ENCODE results near the gene CRYBB1. TPM values are rescaled to one million over a fixed set of nuclear protein-coding genes. Genes with fewer than 3 reads are reported as not detected.

Gene CRYBB1
- total RNA-seq, 1 donor from 2014 or later, result 0.87 TPM

DNA sequence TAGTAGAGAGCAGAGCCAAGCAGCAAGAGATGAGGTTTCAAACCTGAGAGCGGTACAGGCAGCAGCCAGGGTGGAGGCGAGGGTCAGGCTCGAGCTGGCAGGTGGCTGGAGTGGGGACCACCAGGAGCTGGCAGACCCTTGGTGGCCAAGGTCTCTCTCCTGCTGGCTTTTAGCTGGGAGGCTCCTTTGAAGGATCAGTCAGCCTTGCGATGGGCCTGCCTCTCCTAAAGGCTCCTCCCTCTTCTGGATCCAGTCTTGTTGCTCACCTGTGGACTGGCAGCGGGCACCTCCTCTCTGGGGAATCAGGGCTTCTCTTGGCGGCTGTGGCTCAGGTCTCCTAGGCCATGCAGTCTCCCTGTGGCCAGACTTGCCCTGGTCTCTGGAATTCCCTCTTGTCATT is 52.6 kb downstream of the CRYBB1 start:
- intact Hi-C loops (cut with DNase I), result no loop called here
- ATAC-seq (no peak), DNase-seq (ENCODE audit: missing footprints) (no peak)

DNA sequence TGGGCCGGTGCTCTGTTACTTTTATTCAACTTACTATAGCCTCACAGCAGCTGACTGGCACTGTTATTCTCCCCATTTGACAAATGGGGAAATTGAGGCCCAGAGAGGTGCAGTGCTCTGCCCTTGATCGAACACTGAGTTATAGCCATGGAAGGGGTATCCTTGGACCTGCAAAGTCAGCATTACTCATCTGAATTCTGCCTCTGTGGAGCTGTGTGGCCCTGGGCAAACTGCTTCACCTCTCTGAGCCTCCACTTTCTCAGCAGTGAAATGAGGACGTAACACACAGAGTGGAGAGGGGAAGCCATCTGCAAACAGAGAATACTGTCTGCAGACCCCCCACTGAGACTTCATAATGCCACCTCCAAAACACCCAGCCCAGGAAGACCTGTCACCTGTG is 53.2 kb downstream of the CRYBB1 start:
- DNase-seq (ENCODE audit: missing footprints) (no peak), ATAC-seq (no peak)
- intact Hi-C loops (cut with DNase I), result no loop called here

DNA sequence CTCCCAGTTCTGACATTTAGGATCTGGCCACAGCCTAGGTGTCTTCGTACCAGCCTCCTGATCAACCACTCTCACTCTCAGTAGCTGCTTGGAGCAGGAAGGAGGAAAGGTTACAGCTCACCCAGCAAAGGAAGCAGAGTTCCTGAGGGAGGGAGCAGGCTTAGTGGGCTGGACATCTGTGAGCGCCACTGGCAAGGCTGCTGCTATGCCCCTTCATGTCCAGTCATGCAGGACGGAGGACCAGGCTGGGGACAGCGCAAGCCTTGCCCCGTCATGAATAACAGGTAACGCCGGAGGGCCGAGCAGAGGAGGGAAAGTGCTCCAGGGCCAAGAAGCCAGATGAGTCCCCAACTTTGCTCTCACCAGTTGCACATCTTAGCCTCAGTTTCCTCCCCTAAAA is 53.6 kb downstream of the CRYBB1 start:
- ATAC-seq (no peak), DNase-seq (ENCODE audit: missing footprints) (no peak)
- intact Hi-C loops (cut with DNase I), result no loop called here

DNA sequence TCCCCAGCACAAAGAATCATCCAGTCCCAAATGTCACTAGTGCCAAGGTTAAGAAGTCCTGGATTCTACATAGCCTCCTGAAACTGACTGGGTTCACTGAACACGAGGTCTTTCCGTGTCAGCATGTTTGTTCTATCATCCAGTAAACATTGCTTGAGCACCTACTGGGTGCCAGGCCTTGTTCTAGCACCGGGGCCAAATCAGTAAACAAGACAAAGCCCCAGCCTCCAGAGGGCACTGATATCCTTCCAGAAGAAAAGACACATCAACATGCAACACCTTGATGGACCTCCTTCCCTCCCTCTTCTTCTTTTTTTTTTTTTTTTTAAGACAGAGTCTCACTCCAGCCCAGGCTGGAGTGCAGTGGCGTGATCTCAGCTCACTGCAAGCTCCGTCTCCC is 54.8 kb downstream of the CRYBB1 start:
- DNase-seq (ENCODE audit: missing footprints) (no peak), ATAC-seq (no peak)
- intact Hi-C loops (cut with DNase I), result no loop called here

DNA sequence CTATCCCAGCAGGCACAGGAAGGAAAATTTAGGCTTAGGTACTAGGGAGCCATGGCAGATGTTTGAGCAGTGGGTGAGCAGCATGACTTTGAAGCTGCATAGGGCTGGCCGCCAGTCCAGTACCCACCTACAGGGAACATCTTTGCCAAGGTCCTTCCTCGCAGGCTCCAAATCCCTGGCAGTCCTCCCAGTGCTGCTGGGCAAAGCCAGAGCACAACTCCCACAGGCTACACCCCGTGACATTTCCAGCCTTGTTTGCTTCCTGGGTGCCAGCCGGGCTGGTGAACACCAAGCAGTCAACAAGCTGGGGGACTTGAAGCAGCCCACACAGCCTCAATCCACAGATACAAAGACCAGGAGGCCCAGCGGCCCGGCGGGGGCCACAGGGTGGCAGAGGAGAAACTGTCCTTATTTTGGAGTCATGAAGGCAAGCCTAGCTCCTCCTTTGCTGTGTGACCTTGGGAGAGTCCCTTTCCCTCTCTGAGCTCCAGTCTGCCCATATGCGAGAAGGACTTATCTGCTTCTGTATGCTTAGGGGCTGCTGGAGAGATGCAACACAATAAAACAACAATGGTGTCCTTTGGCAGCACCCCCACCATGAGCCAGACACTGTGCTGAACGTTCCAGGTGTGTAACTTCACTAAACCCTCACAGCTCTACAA is 55.9 kb downstream of the CRYBB1 start:
- ATAC-seq, result peak; percentile 92
- intact Hi-C loops (cut with DNase I), result no loop called here
- peak; percentile 80 for DNase-seq (ENCODE audit: missing footprints)

DNA sequence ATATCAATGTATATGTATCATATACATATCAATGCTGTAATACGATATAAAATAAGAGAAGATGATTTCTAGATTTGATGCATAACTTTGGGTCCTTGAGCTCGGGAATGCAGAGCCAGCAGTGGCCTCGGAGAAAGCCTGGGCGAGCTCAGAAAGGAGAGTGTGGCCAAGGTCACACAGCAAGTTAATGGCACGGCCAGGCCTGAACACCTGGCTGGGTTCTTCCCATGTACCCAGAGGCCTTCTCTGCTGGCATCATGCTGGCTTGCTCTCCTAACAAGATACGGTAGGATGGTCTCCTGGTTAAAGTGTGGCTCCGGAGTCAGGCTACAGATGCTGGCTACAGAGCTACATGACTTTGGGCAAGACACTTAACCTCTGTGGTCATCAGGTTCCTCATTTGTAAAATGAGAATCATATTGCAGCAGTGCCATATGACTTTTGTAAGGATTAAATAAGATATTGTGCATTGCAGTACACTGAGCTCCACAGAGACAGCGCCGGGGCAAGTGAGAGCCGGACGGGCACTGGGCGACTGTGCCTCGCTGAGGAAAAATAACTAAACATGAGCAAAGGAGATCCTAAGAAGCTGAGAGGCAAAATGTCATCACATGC is 57.8 kb downstream of the CRYBB1 start:
- ATAC-seq, result no peak
- DNase-seq (ENCODE audit: missing footprints), result no peak
- intact Hi-C loops (cut with DNase I), result no loop called here

DNA sequence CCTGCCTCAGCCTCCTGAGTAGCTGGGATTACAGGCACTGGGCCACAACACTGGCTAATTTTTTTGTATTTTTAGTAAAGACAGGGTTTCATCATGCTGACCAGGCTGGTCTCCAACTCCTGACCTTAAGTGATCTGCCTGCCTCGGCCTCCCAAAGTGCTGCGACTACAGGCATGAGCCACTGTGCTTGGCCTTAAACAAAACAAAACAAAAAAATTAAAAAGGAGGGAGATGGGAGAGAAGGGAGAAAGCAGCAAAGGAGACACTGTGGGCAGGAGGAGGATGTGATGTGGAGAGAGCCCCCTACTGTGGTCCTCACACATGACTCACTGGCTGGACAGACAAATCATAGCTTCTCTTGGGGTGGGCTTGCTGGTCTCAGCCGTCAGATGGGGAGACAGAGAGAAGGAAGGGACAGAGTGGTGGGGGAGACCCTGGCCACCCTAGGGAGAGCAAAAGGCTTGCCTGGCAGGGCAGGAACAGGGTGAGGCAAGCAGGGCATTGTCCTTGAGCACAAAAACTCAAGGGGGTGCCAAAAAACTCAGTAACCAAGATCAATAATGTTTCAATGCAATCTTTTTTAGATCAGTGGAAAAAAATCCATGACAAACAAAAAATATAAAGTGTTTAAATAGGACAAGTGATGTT is 59.5 kb downstream of the CRYBB1 start:
- intact Hi-C loops (cut with DNase I), result no loop called here
- ATAC-seq (no peak), DNase-seq (ENCODE audit: missing footprints) (no peak)

DNA sequence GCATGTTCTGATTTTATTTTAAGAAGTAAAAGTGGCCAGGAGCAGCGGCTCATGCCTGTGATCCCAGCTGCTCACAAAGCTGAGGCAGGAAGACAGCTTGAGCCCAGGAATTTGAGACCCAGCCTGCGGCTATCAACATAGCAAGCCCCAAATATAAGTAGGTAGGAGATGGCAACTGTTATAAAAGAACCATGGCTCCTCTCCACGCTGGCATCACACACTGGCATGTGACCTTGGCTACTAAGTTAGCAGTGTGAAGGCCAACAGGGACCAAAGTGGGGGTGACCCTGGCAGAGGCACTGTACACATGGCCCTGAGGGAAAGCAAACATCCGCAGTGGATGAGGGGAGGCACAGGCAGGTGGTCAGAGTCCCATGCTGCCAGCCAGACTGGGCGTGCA is 60.9 kb downstream of the CRYBB1 start:
- peak; percentile 38 for ATAC-seq
- DNase-seq (ENCODE audit: missing footprints), result no peak
- intact Hi-C loops (cut with DNase I), result no loop called here

DNA sequence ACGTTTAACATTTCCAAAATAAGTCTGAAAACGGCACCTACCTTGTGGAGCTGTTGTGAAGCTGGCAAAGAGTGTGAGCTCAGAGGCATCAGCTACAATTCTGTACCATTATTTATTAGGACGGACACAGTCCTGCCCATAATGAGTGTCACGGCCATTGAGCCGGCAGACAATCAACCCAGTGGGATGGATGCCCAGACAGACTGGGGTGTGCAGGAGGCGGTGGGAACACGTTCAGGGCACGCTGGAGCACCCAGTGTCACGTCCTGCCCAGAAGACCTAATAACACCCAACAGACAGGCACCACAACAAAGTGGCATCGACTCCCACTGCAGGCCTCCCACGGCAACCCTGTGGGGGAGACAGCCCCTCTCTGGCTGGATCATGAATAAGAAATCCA is 62.3 kb downstream of the CRYBB1 start:
- intact Hi-C loops (cut with DNase I), result no loop called here
- ATAC-seq (peak; percentile 74), DNase-seq (ENCODE audit: missing footprints) (no peak)

DNA sequence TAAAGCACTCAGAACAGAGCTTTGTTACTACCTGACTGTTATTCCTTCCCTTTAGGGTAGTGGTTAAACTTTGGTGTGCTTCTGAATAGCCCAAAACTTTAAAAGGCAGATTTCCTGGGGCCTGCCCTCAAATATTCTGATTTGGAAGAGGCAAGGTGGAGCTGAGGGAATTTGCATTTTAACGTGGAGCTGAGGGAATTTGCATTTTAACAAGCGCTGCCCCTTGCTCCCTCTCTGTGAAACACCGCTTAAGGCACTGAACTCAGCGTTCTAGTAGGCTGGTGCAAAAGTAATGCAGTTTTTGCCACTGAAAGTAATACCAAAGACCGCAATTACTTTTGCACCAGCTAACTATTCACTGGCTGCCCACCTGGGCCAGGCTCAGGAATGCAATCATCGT is 62.9 kb downstream of the CRYBB1 start:
- intact Hi-C loops (cut with DNase I), result no loop called here
- DNase-seq (ENCODE audit: missing footprints) (no peak), ATAC-seq (no peak)

DNA sequence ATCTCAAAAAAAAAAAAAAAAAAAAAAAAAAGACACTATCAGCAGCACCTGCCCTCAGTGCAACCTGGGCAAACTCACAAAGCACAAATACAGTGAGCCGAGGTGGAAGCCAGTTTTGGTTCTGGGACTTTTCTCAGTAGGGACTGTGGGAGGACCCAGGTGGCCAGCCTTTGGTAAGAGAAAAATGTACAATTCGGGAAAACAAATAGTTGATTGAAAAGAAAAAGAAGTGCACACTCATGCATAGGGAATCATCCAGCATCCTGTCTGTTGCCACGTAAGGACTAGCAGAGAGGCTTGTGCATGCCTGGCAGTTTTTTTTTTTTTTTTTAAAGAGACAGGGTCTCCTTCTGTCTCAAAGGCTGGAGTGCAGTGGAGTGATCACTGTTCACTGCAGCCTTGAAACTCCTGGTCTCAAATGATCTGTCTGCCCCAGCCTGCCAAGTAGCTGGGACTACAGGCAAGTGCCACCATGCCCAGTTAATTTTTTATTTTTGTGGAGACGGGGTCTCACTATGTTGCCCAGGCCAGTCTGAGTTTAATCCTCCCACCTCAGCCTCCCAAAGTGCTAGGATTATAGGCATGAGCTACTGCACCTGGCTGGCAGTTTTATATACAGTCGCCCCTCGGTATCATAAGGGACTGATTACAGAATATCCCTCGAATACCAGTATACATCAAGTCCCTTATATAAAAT is 64.6 kb downstream of the CRYBB1 start:
- no peak for ATAC-seq
- intact Hi-C loops (cut with DNase I), result no loop called here
- no peak for DNase-seq (ENCODE audit: missing footprints)

DNA sequence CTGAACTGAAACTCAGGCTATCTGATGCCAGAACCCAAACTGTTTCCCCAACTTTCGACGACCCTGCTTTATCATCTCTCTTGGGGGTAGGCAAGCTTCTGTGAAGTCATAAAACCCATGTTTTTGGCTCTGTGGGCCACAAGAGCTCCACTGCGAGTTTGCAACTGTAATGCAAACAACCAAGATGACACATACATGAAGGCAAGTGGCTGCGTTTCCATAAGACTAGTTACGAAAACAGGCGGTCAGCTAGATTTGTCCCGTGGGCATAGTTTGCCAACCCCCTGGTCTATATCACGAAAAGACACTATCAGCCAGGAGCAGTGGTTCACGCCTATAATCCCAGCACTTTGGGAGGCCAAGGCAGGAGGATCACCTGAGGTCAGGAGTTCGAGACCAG is 65.4 kb downstream of the CRYBB1 start:
- intact Hi-C loops (cut with DNase I), result no loop called here
- DNase-seq (ENCODE audit: missing footprints) (no peak), ATAC-seq (no peak)

DNA sequence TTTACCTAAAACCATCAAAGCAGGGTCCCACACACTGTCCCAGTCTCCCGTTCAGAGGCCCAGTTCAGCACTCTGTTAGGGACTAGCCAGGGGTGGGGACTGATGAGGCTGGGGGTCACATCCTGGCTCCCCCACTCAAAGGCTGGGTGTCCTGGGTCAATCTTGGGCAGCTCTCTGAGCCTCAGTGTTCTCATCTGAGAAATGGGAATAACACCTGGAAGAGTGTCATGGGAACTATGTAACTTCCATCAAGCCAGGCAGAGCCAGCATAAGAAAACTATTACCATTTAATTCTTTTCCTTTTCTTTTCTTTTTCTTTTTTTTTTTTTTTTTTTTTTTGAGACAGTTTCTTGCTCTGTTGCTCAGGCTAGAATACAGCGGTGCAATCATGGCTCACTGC is 66.3 kb downstream of the CRYBB1 start:
- ATAC-seq (no peak), DNase-seq (ENCODE audit: missing footprints) (no peak)
- intact Hi-C loops (cut with DNase I), result loop anchor here (2.0 kb wide), 1 partner anchor 39 kb away; the partner anchor contains the start of gene TPST2

DNA sequence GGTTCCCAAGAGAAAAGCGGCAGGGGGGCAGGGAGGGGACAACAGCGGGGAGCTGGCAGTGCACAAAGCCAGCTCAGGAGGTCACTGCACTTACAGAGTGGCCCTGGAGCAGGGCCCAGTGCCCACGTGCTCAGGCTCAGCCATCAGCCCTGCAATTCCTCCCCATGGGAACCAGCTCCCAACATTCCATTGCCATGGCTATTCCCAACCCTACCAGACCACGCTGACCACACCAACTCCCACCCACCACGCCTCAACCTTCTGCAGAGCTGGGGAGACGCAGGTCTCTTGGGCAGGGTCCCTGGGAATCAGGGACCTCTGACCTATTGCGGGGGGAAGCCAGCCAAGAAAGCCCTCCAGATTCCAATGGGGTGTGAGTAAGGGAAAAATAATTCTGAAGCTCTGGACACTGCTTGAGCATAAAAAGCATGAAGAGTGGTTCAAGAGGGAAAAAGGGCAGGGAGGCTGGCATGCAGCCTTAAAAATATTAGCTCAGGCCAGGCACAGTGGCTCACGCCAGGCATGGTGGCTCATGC is 67.3 kb downstream of the CRYBB1 start:
- peak; percentile 72 for ATAC-seq
- DNase-seq (ENCODE audit: missing footprints), result peak; percentile 83
- intact Hi-C loops (cut with DNase I), result loop anchor here (2.0 kb wide), 1 partner anchor 40 kb away; the partner anchor contains the start of gene TPST2

DNA sequence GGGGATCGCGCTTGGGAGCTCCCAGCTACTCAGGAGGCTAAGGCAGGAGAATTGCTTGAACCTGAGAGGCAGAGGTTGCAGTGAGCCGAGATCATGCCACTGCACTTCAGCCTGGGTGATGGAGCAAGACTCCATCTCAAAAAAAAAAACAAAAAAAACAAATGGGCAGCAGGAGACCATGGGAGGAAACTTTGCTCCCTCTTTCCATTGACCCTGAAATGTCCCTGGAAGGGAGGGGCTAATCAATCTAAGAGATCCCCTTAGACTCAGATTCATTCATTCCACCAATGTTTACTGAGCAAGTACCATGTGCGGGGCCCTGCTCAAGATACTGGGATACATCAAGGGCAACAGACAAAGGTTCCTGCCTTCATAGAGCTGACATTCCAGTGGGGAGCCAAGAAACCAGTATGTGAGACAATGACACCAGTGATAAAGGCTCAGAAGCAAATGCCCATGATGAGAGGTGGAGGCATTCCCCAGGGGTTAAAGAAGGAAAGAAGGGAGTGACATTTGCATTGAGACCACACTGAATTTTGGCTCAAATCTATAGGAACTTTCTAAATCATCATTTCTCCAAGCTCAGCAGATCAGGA is 67.8 kb downstream of the CRYBB1 start:
- ATAC-seq (peak; percentile 41), DNase-seq (ENCODE audit: missing footprints) (no peak)
- intact Hi-C loops (cut with DNase I), result loop anchor here (2.0 kb wide), 1 partner anchor 41 kb away; the partner anchor contains the start of gene TPST2

Data from Right ventricle myocardium inferior (tissue), 1 donor.